ENCODE measurements around the gene NISCH. TPM values are rescaled to one million over a fixed set of nuclear protein-coding genes. Genes with fewer than 3 reads are reported as not detected.

The NISCH gene
- total RNA-seq, 1 experiment from 2014 or later = 63.4 TPM

GRCh38 chr3:52461874-52462273 is 6.5 kb downstream of the NISCH start:
- no peak for TF ChIP-seq TCF7L2 (IDR thresholded peaks at IDR 0.05; ENCODE audit: low read depth, low read length)
- TF ChIP-seq CTCF (IDR thresholded peaks at IDR 0.05) = no peak
- TF ChIP-seq POLR2AphosphoS5 (IDR thresholded peaks at IDR 0.05; ENCODE audit: low read depth, low read length) = no peak
- TF ChIP-seq SIN3A (IDR thresholded peaks at IDR 0.05; ENCODE audit: borderline replicate concordance, insufficient read depth, low read depth, low read length) = no peak
- TF ChIP-seq REST (IDR thresholded peaks at IDR 0.05; ENCODE audit: insufficient read depth in 1 of 2, low read depth in 2 of 2, low read length in 1 of 2) = no peak
- Histone ChIP-seq H3K27me3 (ENCODE audit: control insufficient read depth, insufficient read depth, low read length) (no peaks in the 10 kb centered on the region), H3K9me3 (ENCODE audit: control insufficient read depth, insufficient read depth, low read depth, low read length) (no peaks in the 10 kb centered on the region), H3K27ac (ENCODE audit: low read length) (no peak overlapping the region), H3K36me3 (ENCODE audit: control insufficient read depth, insufficient read depth, low read length) (no peaks in the 10 kb centered on the region), H3K4me1 (ENCODE audit: control insufficient read depth, insufficient read depth, low read length) (0 out of 2 replicates have a peak, but pooled peaks cover 2% of the 10 kb centered on the region), H3K4me3 (ENCODE audit: low read depth in 2 of 2, low read length in 2 of 2) (no peak overlapping the region)
- BruUV-seq (replicated peaks) = no TSS peak
- CTCF ChIA-PET = no interaction called here
- in situ Hi-C loops (cut with HindIII; ENCODE audit: low pct_unique_long_range_greater_than_20kb, low sequenced_read_pairs) (no loop called here), intact Hi-C loops (cut with micrococcal nuclease; ENCODE audit: unreplicated experiment) (no loop called here)
- DNase-seq (ENCODE audit: low read depth, low spot score) (no peak), ATAC-seq (no peak)
- POLR2A ChIA-PET = interaction anchor here (0.6 kb wide), 1 partner anchor 265 kb away, joined by 3 read pairs; no protein-coding TSS in a partner anchor

- in situ Hi-C loops (cut with HindIII; ENCODE audit: low pct_unique_long_range_greater_than_20kb, low sequenced_read_pairs) (no loop called here), intact Hi-C loops (cut with micrococcal nuclease; ENCODE audit: unreplicated experiment) (no loop called here)
- ATAC-seq (no peak), DNase-seq (ENCODE audit: low read depth, low spot score) (no peak)
- Histone ChIP-seq H3K4me3 (ENCODE audit: low read depth in 2 of 2, low read length in 2 of 2) (no peak overlapping the region), H3K27ac (ENCODE audit: low read length) (no peak overlapping the region), H3K4me1 (ENCODE audit: control insufficient read depth, insufficient read depth, low read length) (no peaks in the 10 kb centered on the region), H3K9me3 (ENCODE audit: control insufficient read depth, insufficient read depth, low read depth, low read length) (no peaks in the 10 kb centered on the region), H3K36me3 (ENCODE audit: control insufficient read depth, insufficient read depth, low read length) (no peaks in the 10 kb centered on the region), H3K27me3 (ENCODE audit: control insufficient read depth, insufficient read depth, low read length) (no peaks in the 10 kb centered on the region)
- BruUV-seq (replicated peaks) = no TSS peak
- ChIA-PET POLR2A (no interaction called here), CTCF (no interaction called here)
- TF ChIP-seq CTCF (IDR thresholded peaks at IDR 0.05) = no peak
Measured at GRCh38 chr3:52463416-52463815, 8.0 kb downstream of the NISCH start.

- BruUV-seq (replicated peaks) = no TSS peak
Measured at GRCh38 chr3:52468336-52468735, 12.9 kb downstream of the NISCH start.

More at GRCh38 chr3:52468336-52468735, 12.9 kb downstream of the NISCH start:
- TF ChIP-seq REST (IDR thresholded peaks at IDR 0.05; ENCODE audit: insufficient read depth in 1 of 2, low read depth in 2 of 2, low read length in 1 of 2) (no peak), SIN3A (IDR thresholded peaks at IDR 0.05; ENCODE audit: borderline replicate concordance, insufficient read depth, low read depth, low read length) (no peak), TCF7L2 (IDR thresholded peaks at IDR 0.05; ENCODE audit: low read depth, low read length) (no peak), CTCF (IDR thresholded peaks at IDR 0.05) (no peak), POLR2AphosphoS5 (IDR thresholded peaks at IDR 0.05; ENCODE audit: low read depth, low read length) (no peak)
- no peaks in the 10 kb centered on the region for H3K9me3 ChIP-seq (ENCODE audit: control insufficient read depth, insufficient read depth, low read depth, low read length)
- no peaks in the 10 kb centered on the region for H3K4me1 ChIP-seq (ENCODE audit: control insufficient read depth, insufficient read depth, low read length)
- no peak overlapping the region for H3K4me3 ChIP-seq (ENCODE audit: low read depth in 2 of 2, low read length in 2 of 2)
- H3K27ac ChIP-seq (ENCODE audit: low read length) = no peak overlapping the region
- H3K36me3 ChIP-seq (ENCODE audit: control insufficient read depth, insufficient read depth, low read length) = no peaks in the 10 kb centered on the region
- H3K27me3 ChIP-seq (ENCODE audit: control insufficient read depth, insufficient read depth, low read length) = no peaks in the 10 kb centered on the region
- intact Hi-C loops (cut with micrococcal nuclease; ENCODE audit: unreplicated experiment) (no loop called here), in situ Hi-C loops (cut with HindIII; ENCODE audit: low pct_unique_long_range_greater_than_20kb, low sequenced_read_pairs) (no loop called here)
- ChIA-PET CTCF (no interaction called here), POLR2A (no interaction called here)
- ATAC-seq (no peak), DNase-seq (ENCODE audit: low read depth, low spot score) (no peak)

All from Panc1 (cell line).